GM19043 (cell line): Measurements from ENCODE around the gene CCNF.

Experiments used
- ATAC-seq: cut with Tn5 transposase; IDR thresholded peaks from one replicate; pipeline ENCODE4 v1.9.1; 2021; ENCODE audit warnings: low read depth; ENCODE audit not compliant: unreplicated experiment

The CCNF gene

GRCh38 chr16:2499890-2500429 is 70.7 kb downstream of the CCNF start:
- ATAC-seq, result no peak

GRCh38 chr16:2500430-2500917 is 71.2 kb downstream of the CCNF start:
- ATAC-seq, result no peak

- ATAC-seq, result no peak
Observed at GRCh38 chr16:2500918-2501750, 71.9 kb downstream of the CCNF start.

- ATAC-seq, result no peak
Observed at GRCh38 chr16:2501946-2502895, 73.0 kb downstream of the CCNF start.

- no peak for ATAC-seq
Observed at GRCh38 chr16:2505695-2506094, 76.4 kb downstream of the CCNF start.

GRCh38 chr16:2507052-2507659 is 77.9 kb downstream of the CCNF start:
- peak; percentile 64 for ATAC-seq

GRCh38 chr16:2507665-2508064 is 78.4 kb downstream of the CCNF start:
- ATAC-seq, result no peak
